Fibroblast of the aortic adventitia (primary cell): ENCODE measurements around the gene KCTD13. TPM values are rescaled to one million over a fixed set of nuclear protein-coding genes. Genes with fewer than 3 reads are reported as not detected.
A peak's percentile ranks its signal among the peaks of the same experiment; 100 is the strongest.
"Not testable (repeated sequence)": the region's sequence is repeated elsewhere in the genome, so short reads cannot be mapped to it uniquely, and the experiment has no call there.

ENCODE experiments used
- DNase-seq: peaks from one replicate; pipeline ENCODE4 v3.0.0-alpha.2; 2010; ENCODE audit warnings: low read depth
- H3K4me3 ChIP-seq: 2 replicates; pipeline ENCODE4 v1.5.1; 2011; ENCODE audit warnings: low read depth, mild to moderate bottlenecking, control low read depth, low read length, moderate library complexity
- total RNA-seq: library from RNA; depleted of rRNA; stranded (reverse); fragments of >200 nt; gene quantifications from 2 replicates; pipeline ENCODE4 v1.2.3, GENCODE V29; 2012; ENCODE audit warnings: low replicate concordance
- TF ChIP-seq, protein P1 (sequence below): IDR thresholded peaks from 2 replicates; pipeline ENCODE4 v1.5.1; 2011; ENCODE audit warnings: mild to moderate bottlenecking, low read length, control low read depth, inconsistent platforms; ENCODE audit not compliant: insufficient read depth

Gene KCTD13
- total RNA-seq, 1 donor = 12.5 TPM

DNA sequence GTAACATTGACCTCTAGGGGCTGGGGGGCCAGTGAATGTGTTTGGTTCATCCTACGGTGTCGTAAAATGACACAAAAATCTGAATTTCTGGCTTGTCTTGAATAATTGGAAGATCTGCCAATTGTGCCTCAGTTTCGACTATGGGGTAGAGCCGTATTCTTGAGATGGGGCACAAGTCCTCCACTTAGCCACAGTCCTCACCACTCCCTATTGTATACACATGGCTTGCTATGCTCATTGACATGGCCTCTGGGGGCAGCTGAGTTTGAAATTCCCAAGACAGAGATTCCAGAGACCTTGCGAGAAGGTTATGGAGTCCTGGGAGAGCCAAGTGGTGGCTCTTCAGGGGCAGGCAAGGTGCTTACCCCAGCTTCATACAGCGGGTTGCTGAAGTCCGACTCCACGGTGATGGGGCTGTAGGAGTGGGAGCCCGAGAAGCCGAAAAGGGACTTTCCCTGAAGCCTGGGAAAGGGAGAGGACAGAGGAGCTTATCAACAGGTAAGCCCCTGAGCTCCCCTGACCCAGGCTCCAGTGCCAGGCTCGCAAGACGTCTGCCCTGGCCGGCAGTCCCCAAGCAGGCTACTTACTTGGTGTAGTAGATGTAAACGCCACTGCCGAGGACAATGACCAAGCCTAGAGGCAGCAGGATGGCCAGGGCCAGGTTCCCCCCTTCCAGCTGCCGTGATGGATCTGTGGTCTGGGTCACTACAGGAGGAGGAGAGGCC, 54.0 kb downstream of the KCTD13 start:
- TF ChIP-seq, protein P1, sequence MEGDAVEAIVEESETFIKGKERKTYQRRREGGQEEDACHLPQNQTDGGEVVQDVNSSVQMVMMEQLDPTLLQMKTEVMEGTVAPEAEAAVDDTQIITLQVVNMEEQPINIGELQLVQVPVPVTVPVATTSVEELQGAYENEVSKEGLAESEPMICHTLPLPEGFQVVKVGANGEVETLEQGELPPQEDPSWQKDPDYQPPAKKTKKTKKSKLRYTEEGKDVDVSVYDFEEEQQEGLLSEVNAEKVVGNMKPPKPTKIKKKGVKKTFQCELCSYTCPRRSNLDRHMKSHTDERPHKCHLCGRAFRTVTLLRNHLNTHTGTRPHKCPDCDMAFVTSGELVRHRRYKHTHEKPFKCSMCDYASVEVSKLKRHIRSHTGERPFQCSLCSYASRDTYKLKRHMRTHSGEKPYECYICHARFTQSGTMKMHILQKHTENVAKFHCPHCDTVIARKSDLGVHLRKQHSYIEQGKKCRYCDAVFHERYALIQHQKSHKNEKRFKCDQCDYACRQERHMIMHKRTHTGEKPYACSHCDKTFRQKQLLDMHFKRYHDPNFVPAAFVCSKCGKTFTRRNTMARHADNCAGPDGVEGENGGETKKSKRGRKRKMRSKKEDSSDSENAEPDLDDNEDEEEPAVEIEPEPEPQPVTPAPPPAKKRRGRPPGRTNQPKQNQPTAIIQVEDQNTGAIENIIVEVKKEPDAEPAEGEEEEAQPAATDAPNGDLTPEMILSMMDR = no peak
- no peak overlapping the region for H3K4me3 ChIP-seq
- no peak for DNase-seq

DNA sequence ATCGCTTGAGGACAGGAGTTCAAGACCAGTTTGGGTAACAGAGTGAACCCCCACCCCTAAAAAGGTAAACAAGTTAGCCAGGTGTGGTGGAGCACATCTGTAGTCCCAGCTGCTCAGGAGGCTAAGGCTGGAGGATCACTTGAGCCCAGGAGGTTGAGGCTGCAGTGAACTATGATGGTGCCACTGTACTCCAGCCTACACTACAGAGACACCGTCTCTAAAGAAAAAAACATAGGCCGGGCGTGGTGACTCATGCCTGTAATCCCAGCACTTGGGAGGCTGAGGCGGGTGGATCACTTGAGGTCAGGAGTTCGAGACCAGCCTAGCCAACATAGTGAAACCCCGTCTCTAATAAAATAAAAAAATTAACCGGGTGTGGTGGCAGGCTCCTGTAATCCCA, 57.0 kb downstream of the KCTD13 start:
- DNase-seq, H3K4me3 ChIP-seq: not testable (repeated sequence)

DNA sequence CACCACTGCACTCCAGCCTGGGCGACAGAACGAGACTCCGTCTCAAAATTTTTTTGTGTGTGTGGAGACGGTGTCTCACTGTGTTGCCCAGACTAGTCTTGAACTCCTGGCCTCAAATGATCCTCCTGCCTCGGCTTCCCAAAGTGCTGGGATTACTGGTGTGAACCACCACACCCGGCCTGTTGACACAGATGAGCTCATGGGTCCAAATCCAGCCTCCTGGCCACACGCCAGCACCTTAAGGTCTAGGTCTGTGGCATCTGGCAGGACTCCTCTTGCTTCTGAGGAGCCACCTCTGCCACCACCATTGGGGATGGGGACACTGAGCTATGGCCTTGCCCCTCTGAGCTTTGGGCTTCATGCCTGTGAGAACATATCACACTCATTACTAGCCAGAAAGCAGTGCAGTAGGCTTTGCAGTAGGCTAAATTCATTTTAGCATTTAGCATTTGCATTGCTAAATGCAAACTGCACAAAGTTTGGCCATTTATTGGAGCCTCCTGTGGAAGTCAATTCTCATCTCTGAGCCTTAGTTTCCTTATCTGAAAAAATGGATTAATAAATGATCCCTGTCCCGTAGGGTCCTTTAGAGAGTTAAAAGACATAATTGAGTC, 57.5 kb downstream of the KCTD13 start:
- TF ChIP-seq, protein P1 = no peak
- DNase-seq = no peak
- no peak overlapping the region for H3K4me3 ChIP-seq

DNA sequence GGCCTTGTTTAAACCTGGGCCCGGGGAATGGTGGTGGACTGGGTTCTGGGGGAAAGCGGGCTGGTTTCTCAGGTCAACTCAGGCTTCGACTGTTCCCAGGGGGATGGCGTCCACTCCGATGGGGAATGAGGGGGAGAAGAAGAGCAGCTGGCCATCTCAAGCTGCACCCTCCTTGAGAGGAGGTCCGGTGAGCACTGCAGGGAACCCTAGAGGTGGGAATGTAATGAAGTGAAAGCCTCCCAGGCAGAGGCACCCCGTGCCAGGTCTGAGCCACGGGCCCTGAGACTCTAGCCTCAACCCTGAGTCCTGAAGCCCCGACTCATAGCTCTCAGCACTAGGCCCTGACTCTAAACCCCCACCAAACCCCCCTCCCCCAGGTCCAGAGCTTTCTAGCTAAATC, 61.8 kb downstream of the KCTD13 start:
- no peak for DNase-seq
- H3K4me3 ChIP-seq = no peak overlapping the region
- TF ChIP-seq, protein P1 = no peak

DNA sequence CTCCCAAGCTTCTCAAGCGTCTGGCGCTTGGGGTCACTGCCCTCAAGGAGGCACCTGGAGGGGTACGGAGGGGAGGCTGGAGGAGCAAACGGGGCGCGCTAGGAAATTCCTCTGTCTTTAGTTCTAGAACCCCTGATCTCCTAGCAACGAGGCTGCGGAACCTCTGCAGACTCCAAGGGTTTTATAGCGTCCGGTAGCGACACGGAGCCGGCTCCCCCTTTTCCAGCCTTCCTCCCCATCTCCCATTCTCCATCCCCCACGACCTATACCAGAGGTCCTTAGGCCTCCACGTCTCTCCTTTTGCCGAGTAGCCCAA, 62.4 kb downstream of the KCTD13 start:
- H3K4me3 ChIP-seq = peak overlapping the region; percentile 41
- TF ChIP-seq, protein P1 = no peak
- no peak for DNase-seq

DNA sequence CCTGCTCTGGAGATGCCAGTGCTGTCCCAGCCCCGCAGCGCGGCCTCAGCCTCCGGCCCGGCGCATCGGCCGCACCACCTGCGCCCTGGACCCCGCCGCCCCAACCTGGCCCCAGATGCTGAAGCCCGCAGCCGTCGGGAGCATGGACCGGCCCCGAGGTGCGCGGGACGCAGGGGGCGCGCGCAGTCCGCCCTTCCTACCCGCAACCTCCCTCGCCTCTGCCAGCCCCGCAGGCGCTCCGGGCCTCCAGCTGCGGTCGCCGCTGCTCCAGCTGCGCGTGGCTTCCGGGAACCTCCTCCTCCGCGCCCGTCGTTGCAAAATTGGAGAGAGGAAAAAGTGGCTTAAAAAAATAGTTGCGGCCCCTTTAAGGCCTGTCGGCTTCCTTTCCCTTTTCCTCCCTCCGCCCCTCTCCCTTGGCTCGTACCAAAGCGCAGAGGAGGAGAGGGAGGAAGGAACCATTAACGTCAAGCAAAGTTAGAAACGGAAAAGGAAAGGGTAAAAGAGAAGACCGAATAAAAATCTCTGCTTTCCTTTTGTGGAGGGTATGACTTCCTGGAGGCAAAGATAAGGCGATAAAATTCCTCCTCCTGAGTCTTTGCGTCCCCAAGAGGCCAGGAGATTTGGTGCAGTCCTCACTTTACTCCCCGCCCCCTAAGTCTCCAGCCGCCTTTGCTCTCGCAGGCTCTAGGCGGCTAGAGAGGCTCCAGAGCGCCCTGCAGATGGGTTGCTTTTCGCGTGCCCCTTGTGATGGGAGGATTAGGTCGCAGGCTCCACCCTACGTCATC, 63.0 kb downstream of the KCTD13 start, which contains the start of gene CDIPT:
TSS of gene CDIPT (minus strand) at position 343 of the 785 bp plus-strand sequence. CDS start 369 bp downstream, outside the sequence.
- DNase-seq = peak; percentile 99
- H3K4me3 ChIP-seq = peak within 1 kb of the TSS; percentile 92
- TF ChIP-seq, protein P1 = peak; percentile 65

DNA sequence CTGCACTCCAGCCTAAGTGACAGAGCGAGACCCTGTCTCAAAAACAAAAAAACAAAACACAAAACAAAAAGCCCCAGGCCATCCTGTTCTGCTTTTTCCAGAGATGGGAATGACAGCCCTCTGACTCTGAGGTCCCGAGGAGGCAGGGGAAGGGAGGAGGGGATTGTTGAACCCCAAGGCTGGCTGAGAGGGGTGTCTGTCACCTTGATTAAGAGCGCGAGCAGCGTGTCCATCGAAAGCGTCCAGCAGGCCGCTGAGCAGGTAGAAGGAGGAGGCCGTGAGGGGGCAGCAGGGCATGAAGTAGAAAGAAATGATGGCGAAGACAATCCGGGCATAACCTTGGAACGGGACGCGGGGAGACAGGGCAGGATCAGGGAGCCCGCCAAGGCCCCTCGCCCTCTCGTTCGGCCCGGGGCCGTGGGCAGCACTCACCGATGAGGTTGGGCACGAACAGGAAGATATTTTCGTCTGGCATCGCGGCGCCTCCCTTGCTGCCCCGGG, 63.6 kb downstream of the KCTD13 start:
- DNase-seq = peak; percentile 27
- H3K4me3 ChIP-seq = peak overlapping the region; percentile 92
- TF ChIP-seq, protein P1 = peak; percentile 33
